HepG2 (cell line): ENCODE measurements around the gene PCNA. TPM values are rescaled to one million over a fixed set of nuclear protein-coding genes. Genes with fewer than 3 reads are reported as not detected.
A peak's percentile ranks its signal among the peaks of the same experiment; 100 is the strongest.

Source experiments
- ESRRA ChIP-seq: sonication (generic); formaldehyde crosslinking; IDR thresholded peaks from 2 replicates; pipeline ENCODE4 v1.5.1; 2020; ENCODE audit warnings: mild to moderate bottlenecking, low read depth, missing genetic modification reagents
- HBP1 ChIP-seq: IDR thresholded peaks from 2 replicates; pipeline ENCODE4 v1.6.1; 2016; ENCODE audit warnings: low read depth, control low read depth
- HDAC6 ChIP-seq: fragments of 200-600 bp; sonication (generic); IDR thresholded peaks from 2 replicates; pipeline ENCODE4 v1.7.0; 2017; ENCODE audit warnings: mild to moderate bottlenecking, antibody characterized with exemption, low read length, low read depth
- MTF2 ChIP-seq: sonication (generic); formaldehyde crosslinking; IDR thresholded peaks from 2 replicates; pipeline ENCODE4 v1.5.0; 2020; ENCODE audit warnings: missing genetic modification reagents, borderline replicate concordance
- SP2 ChIP-seq: sonication (generic); formaldehyde crosslinking; IDR thresholded peaks from 2 replicates; pipeline ENCODE4 v1.5.1; 2020; ENCODE audit warnings: mild to moderate bottlenecking, missing genetic modification reagents
- ZKSCAN5 ChIP-seq: sonication (generic); formaldehyde crosslinking; IDR thresholded peaks from 2 replicates; pipeline ENCODE4 v1.5.1; 2020; ENCODE audit warnings: mild to moderate bottlenecking, missing genetic modification reagents
- ZNF10 ChIP-seq: sonication (generic); formaldehyde crosslinking; IDR thresholded peaks from 2 replicates; pipeline ENCODE4 v1.4.0; 2020; ENCODE audit warnings: mild to moderate bottlenecking, low read depth, missing genetic modification reagents, borderline replicate concordance
- ZNF180 ChIP-seq: sonication (generic); formaldehyde crosslinking; IDR thresholded peaks from 2 replicates; pipeline ENCODE4 v1.4.0; 2020; ENCODE audit warnings: low read depth, missing genetic modification reagents, borderline replicate concordance
- ZNF329 ChIP-seq: sonication (generic); formaldehyde crosslinking; IDR thresholded peaks from 2 replicates; pipeline ENCODE4 v1.9.0; 2021; ENCODE audit warnings: low read depth, mild to moderate bottlenecking, missing genetic modification reagents
- ZNF615 ChIP-seq: sonication (generic); formaldehyde crosslinking; IDR thresholded peaks from 2 replicates; pipeline ENCODE4 v1.5.0; 2020; ENCODE audit warnings: mild to moderate bottlenecking, missing genetic modification reagents, borderline replicate concordance
- ZNF646 ChIP-seq: sonication (generic); formaldehyde crosslinking; IDR thresholded peaks from 2 replicates; pipeline ENCODE4 v1.9.0; 2021; ENCODE audit warnings: mild to moderate bottlenecking, missing genetic modification reagents
- ZNF879 ChIP-seq: sonication (generic); formaldehyde crosslinking; IDR thresholded peaks from 2 replicates; pipeline ENCODE4 v1.8.1; 2023; ENCODE audit warnings: missing genetic modification reagents
- polyA plus RNA-seq, 8 experiments: library from polyadenylated mRNA; depleted of rRNA in 3 of 8; stranded (reverse) in 7 of 8; unstranded in 1 of 8; fragments of >200 nt; fragmentation: Illumina TruSeq in 4 of 8; extraction: Trizol in 4 of 8; gene quantifications; 2 replicates each; pipeline versions ENCODE4 v1.2.1 to v1.2.3, GENCODE V29; 2011 to 2016; ENCODE audit warnings: low read depth in 4 of 8, missing spikeins in 1 of 8, mixed read lengths in 1 of 8; ENCODE audit not compliant: insufficient read depth in 1 of 8
- total RNA-seq, 5 experiments: library from RNA; depleted of rRNA; stranded (reverse); fragments of >200 nt; fragmentation: Illumina TruSeq; extraction: Trizol; gene quantifications; 2 replicates each; pipeline ENCODE4 v1.2.3, GENCODE V29; 2016; ENCODE audit warnings: low read depth in 1 of 5
- TF ChIP-seq, protein P1 (sequence below): sonication (generic); formaldehyde crosslinking; IDR thresholded peaks from 2 replicates; pipeline ENCODE4 v1.4.0; 2020; ENCODE audit warnings: missing genetic modification reagents, borderline replicate concordance
- TF ChIP-seq, protein P2 (sequence below): sonication (generic); formaldehyde crosslinking; IDR thresholded peaks from 2 replicates; pipeline ENCODE4 v1.4.0; 2020; ENCODE audit warnings: mild to moderate bottlenecking, missing genetic modification reagents
- TF ChIP-seq, protein P3 (sequence below): sonication (generic); formaldehyde crosslinking; IDR thresholded peaks from 2 replicates; pipeline ENCODE4 v1.5.0; 2020; ENCODE audit warnings: missing genetic modification reagents, mild to moderate bottlenecking, borderline replicate concordance

Gene PCNA
- total and polyA plus RNA-seq, 2 of the 13 experiments (the other 11 are each of a cell fraction or from before 2014, with no cell fraction given), result 229 to 655 TPM

DNA sequence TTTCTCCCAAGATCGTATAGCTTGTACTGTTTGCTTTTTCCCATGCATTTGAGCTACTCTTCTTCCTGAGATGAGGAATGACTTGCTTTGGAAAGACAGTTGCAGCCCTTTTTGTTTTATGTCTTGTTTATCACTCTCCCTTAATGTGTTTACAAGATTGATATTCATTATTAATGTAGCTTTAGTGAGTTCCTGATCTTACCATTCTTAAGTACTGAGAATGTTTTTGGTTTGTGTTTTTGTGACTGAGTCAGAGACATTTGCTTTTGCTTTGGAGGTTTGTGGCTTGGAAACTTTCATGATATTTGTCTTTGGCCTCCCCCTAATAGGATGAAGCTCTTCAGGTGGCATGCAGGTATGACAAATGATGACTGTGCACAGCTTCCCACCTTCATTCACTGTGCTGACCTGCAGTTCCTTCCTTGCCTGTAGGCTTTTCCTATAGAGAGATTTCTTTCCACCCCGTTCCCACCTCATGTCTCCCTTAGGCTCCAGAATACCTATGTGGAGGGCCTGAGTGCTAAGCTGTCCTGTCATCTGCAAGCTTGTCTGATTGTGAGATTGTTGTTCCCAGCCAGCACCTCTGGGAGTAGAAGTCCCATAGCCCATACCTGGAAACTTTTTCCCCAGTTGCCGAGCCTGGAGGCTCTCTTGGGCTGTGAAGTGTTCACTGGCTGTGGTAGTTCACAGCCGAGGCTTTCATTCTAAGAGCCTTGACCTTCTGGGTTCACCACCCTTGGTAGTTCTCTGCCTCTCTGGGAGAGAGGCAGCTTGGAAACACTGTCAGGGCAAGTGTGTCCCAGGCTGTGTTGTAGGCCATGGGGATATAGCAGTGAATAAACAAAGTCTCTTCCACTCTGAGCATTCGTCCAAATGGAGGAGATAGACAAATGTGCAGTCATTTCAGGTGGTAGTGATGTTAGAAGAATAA lies 34.1 kb upstream of the PCNA start (continued):
- TF ChIP-seq, protein P1, sequence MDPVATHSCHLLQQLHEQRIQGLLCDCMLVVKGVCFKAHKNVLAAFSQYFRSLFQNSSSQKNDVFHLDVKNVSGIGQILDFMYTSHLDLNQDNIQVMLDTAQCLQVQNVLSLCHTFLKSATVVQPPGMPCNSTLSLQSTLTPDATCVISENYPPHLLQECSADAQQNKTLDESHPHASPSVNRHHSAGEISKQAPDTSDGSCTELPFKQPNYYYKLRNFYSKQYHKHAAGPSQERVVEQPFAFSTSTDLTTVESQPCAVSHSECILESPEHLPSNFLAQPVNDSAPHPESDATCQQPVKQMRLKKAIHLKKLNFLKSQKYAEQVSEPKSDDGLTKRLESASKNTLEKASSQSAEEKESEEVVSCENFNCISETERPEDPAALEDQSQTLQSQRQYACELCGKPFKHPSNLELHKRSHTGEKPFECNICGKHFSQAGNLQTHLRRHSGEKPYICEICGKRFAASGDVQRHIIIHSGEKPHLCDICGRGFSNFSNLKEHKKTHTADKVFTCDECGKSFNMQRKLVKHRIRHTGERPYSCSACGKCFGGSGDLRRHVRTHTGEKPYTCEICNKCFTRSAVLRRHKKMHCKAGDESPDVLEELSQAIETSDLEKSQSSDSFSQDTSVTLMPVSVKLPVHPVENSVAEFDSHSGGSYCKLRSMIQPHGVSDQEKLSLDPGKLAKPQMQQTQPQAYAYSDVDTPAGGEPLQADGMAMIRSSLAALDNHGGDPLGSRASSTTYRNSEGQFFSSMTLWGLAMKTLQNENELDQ (CRISPR knock-in tag), result no peak
- TF ChIP-seq HDAC6 (no peak), ESRRA (no peak), ZNF879 (CRISPR knock-in tag) (0 out of 2 replicates have a peak, but pooled peaks have one; percentile 4), ZKSCAN5 (CRISPR knock-in tag) (no peak), ZNF329 (CRISPR knock-in tag) (no peak), ZNF10 (CRISPR knock-in tag) (no peak), MTF2 (CRISPR knock-in tag) (no peak), HBP1 (CRISPR knock-in tag) (no peak), ZNF180 (no peak), ZNF646 (CRISPR knock-in tag) (0 out of 2 replicates have a peak, but pooled peaks have one; percentile 42), SP2 (CRISPR knock-in tag) (no peak), ZNF615 (CRISPR knock-in tag) (no peak)
- TF ChIP-seq, protein P2, sequence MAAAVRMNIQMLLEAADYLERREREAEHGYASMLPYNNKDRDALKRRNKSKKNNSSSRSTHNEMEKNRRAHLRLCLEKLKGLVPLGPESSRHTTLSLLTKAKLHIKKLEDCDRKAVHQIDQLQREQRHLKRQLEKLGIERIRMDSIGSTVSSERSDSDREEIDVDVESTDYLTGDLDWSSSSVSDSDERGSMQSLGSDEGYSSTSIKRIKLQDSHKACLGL (CRISPR knock-in tag), result no peak
- TF ChIP-seq, protein P3, sequence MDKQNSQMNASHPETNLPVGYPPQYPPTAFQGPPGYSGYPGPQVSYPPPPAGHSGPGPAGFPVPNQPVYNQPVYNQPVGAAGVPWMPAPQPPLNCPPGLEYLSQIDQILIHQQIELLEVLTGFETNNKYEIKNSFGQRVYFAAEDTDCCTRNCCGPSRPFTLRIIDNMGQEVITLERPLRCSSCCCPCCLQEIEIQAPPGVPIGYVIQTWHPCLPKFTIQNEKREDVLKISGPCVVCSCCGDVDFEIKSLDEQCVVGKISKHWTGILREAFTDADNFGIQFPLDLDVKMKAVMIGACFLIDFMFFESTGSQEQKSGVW (CRISPR knock-in tag), result no peak
